ENCODE results near the gene THEMIS2. TPM values are rescaled to one million over a fixed set of nuclear protein-coding genes. Genes with fewer than 3 reads are reported as not detected.

The THEMIS2 gene
- total RNA-seq (2022; extraction: Qiagen RNA extraction; ENCODE audit: low read depth) = 0.53 to 1.1 TPM (median 0.74 TPM) in 5 replicates

GRCh38 chr1:27872059-27872801, at the start of gene THEMIS2:
THEMIS2 (plus strand) TSS chr1:27872544; CDS start chr1:27872572, 28 bp downstream.

DNA sequence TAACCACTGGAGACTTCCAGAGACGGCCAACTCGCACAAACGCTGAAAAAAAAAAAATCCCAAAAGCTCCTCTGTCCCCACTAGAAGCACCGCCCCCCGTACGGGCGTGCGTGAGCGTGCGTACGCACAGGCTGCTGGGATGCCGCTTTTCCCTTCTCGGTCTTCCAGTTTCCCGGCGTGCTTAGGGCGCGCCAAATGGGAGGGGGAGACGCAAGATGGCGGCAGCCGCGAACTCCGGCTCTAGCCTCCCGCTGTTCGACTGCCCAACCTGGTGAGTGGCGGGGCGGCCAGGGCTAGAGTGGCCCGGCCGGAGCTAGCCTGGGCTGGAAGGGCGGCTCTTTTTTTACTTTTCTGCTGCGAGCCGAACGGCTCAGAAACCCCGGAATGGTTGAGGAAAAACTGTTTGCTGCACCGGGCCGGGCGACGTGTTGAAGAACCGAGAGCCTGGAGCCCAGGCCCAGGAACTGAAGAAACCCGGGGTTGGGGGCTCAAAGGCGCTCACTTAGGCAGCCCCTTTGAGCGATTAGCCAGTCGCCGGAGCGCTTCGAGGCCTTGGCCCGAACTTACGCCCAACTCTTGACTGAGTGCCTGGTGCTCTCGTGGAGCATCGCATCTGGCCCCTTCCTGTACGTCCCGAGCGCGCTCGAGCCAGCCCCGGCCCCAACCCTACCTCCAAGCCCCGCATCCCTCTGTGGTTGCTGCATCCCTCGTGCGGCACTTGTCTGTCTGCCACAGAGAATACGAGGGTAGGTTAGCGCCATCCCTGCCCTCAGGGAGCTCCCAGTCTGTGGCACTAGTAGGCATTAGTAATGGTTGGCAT, 41.5 kb upstream of the THEMIS2 start, which contains the start of gene PPP1R8:
PPP1R8 (plus strand) TSS at position 162 of the 820 bp plus-strand sequence; CDS start at position 216, 54 bp downstream.

DNA sequence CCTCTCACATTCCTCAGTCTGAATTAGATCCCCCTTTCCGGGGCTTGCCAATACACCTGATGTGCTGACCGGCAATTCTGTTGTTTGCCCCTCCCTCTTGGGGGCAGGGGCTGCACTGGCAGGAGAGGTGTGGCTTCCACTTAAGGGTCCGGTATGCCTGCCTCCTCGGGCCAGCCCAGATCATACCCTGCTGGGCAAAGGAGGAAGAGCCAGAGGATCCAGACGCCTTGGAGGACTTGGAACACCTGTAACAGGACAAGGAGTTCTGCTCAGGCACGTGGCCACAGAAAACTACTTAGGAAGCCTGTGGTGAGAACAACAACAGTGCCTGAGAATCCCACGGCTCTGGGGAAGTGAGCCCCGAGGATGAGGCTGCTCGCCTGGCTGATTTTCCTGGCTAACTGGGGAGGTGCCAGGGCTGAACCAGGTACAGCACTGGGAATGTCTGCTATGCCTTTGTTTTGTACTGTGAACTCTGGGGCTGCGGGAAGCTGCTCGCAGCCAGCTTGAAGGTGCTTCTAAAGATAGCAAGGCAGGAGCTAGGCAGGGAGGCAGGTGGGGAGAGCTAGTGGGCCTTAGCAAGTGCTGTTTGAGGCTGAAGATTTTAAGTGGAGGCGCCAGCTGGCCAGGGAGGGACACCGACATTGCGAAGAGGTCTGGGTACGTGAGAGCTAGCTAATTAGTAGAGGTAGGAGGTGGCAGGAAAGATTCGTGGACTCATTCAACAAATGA, 62.6 kb downstream of the THEMIS2 start, which contains the start of gene SMPDL3B:
SMPDL3B (plus strand) TSS at position 183 of the 732 bp plus-strand sequence; CDS start at position 367, 184 bp downstream.

Other genes with a start within 250 kb of the THEMIS2 start
- gene FGR, start 237.4 kb upstream of the THEMIS2 start, total RNA-seq (2022; extraction: Qiagen RNA extraction; ENCODE audit: low read depth) = 0.07 TPM in 1 of 5 replicates, not detected in the others
- 7.3 to 14.3 TPM (median 11.8 TPM) in 5 replicates for gene IFI6, start 200.4 kb upstream of the THEMIS2 start, total RNA-seq (2022; extraction: Qiagen RNA extraction; ENCODE audit: low read depth)
- 5.4 to 7.8 TPM (median 6.0 TPM) in 5 replicates for gene FAM76A, start 146.6 kb upstream of the THEMIS2 start, total RNA-seq (2022; extraction: Qiagen RNA extraction; ENCODE audit: low read depth)
- gene STX12, start 99.3 kb upstream of the THEMIS2 start, total RNA-seq (2022; extraction: Qiagen RNA extraction; ENCODE audit: low read depth) = 6.7 to 11.3 TPM (median 10.0 TPM) in 5 replicates
- 35.4 to 40.1 TPM (median 36.5 TPM) in 5 replicates for gene PPP1R8, start 41.8 kb upstream of the THEMIS2 start, total RNA-seq (2022; extraction: Qiagen RNA extraction; ENCODE audit: low read depth)
- gene RPA2, start 42.0 kb downstream of the THEMIS2 start, total RNA-seq (2022; extraction: Qiagen RNA extraction; ENCODE audit: low read depth) = 33.4 to 41.6 TPM (median 36.0 TPM) in 5 replicates
- gene SMPDL3B, start 62.5 kb downstream of the THEMIS2 start, total RNA-seq (2022; extraction: Qiagen RNA extraction; ENCODE audit: low read depth) = 1.1 to 1.5 TPM (median 1.2 TPM) in 5 replicates
- 3.2 to 6.0 TPM (median 5.4 TPM) in 5 replicates for gene XKR8, start 87.4 kb downstream of the THEMIS2 start, total RNA-seq (2022; extraction: Qiagen RNA extraction; ENCODE audit: low read depth)
- gene EYA3, start 216.1 kb downstream of the THEMIS2 start, total RNA-seq (2022; extraction: Qiagen RNA extraction; ENCODE audit: low read depth) = 5.2 to 7.0 TPM (median 6.2 TPM) in 5 replicates